ENCODE results near the gene MCRIP2. TPM values are rescaled to one million over a fixed set of nuclear protein-coding genes. Genes with fewer than 3 reads are reported as not detected.

The MCRIP2 gene
- total and polyA plus RNA-seq, 2 experiments from 2014 or later = 64.3 to 67.7 TPM

DNA sequence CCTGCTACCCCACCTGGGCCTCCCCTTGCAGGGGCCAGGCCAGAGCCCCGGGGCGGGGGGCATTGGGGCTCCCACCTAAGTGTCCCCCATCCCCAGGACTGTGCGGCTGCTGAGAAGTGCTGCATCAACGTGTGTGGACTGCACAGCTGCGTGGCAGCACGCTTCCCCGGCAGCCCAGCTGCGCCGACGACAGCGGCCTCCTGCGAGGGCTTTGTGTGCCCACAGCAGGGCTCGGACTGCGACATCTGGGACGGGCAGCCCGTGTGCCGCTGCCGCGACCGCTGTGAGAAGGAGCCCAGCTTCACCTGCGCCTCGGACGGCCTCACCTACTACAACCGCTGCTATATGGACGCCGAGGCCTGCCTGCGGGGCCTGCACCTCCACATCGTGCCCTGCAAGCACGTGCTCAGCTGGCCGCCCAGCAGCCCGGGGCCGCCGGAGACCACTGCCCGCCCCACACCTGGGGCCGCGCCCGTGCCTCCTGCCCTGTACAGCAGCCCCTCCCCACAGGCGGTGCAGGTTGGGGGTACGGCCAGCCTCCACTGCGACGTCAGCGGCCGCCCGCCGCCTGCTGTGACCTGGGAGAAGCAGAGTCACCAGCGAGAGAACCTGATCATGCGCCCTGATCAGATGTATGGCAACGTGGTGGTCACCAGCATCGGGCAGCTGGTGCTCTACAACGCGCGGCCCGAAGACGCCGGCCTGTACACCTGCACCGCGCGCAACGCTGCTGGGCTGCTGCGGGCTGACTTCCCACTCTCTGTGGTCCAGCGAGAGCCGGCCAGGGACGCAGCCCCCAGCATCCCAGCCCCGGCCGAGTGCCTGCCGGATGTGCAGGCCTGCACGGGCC, 8.9 kb upstream of the MCRIP2 start:
- Histone ChIP-seq H3K36me3 (ENCODE audit: insufficient read depth) (no peaks in the 10 kb centered on the region), H4K20me1 (replicated peaks; ENCODE audit: insufficient read depth) (no peaks in the 10 kb centered on the region), H3K27me3 (ENCODE audit: insufficient read depth) (no peaks in the 10 kb centered on the region), H3K4me2 (no peak overlapping the region), H2AFZ (no peak overlapping the region), H3K27ac (ENCODE audit: low read depth) (no peak overlapping the region), H3K9me2 (ENCODE audit: insufficient read depth) (no peaks in the 10 kb centered on the region), H3K4me3 (no peak overlapping the region), H3F3A (replicated peaks; ENCODE audit: low read depth) (0 out of 2 replicates have a peak, but pooled peaks cover 3% of the 10 kb centered on the region), H3K79me2 (replicated peaks; ENCODE audit: insufficient read depth) (no peaks in the 10 kb centered on the region; the same call in 1 of the 2 replicates), H3K4me1 (ENCODE audit: insufficient read depth) (peaks cover 18% of the 10 kb centered on the region)
- no peak for ATAC-seq
- DNase-seq (ENCODE audit: low spot score) = no peak
- peaks cover 4% of the 10 kb centered on the region; the same call in 2 of the 3 replicates for H3K9me3 Mint-ChIP-seq
- H3K4me1 Mint-ChIP-seq = peaks cover 17% of the 10 kb centered on the region
- no peak overlapping the region for H3K4me3 Mint-ChIP-seq
- no peak overlapping the region for H3K27ac Mint-ChIP-seq
- no peak for TF ChIP-seq CREB1 (CRISPR knock-in tag; IDR thresholded peaks at IDR 0.05; ENCODE audit: low read depth)
- peaks cover 17% of the 10 kb centered on the region for H3K27me3 Mint-ChIP-seq (ENCODE audit: insufficient read depth, low read depth, poor library complexity)
- no peaks in the 10 kb centered on the region for H3K36me3 Mint-ChIP-seq (ENCODE audit: low read depth)

- H3F3A ChIP-seq (replicated peaks; ENCODE audit: low read depth) = 0 out of 2 replicates have a peak, but pooled peaks cover 3% of the 10 kb centered on the region
- no peaks in the 10 kb centered on the region for H3K36me3 ChIP-seq (ENCODE audit: insufficient read depth)
- no peaks in the 10 kb centered on the region; the same call in 1 of the 2 replicates for H3K79me2 ChIP-seq (replicated peaks; ENCODE audit: insufficient read depth)
- peaks cover 23% of the 10 kb centered on the region for H3K27me3 Mint-ChIP-seq (ENCODE audit: insufficient read depth, low read depth, poor library complexity)
- no peak overlapping the region for H3K4me2 ChIP-seq
- H3K9me3 Mint-ChIP-seq = peaks cover 4% of the 10 kb centered on the region; the same call in 2 of the 3 replicates
- no peaks in the 10 kb centered on the region for H3K36me3 Mint-ChIP-seq (ENCODE audit: low read depth)
- no peak overlapping the region for H2AFZ ChIP-seq
- H3K4me1 Mint-ChIP-seq = peaks cover 23% of the 10 kb centered on the region
- no peaks in the 10 kb centered on the region for H3K9me2 ChIP-seq (ENCODE audit: insufficient read depth)
- H3K4me1 ChIP-seq (ENCODE audit: insufficient read depth) = peaks cover 24% of the 10 kb centered on the region
- DNase-seq (ENCODE audit: low spot score) (no peak), ATAC-seq (no peak)
- H3K27ac Mint-ChIP-seq = no peak overlapping the region
- H3K27ac ChIP-seq (ENCODE audit: low read depth) = no peak overlapping the region
- H3K27me3 ChIP-seq (ENCODE audit: insufficient read depth) = no peaks in the 10 kb centered on the region
- no peak overlapping the region for H3K4me3 Mint-ChIP-seq
- H4K20me1 ChIP-seq (replicated peaks; ENCODE audit: insufficient read depth) = no peaks in the 10 kb centered on the region
- no peak overlapping the region for H3K4me3 ChIP-seq
- TF ChIP-seq STAT1 (IDR thresholded peaks at IDR 0.05; ENCODE audit: unreplicated experiment) (no peak), REST (IDR thresholded peaks at IDR 0.05; ENCODE audit: unreplicated experiment) (no peak), EZH2phosphoT487 (IDR thresholded peaks at IDR 0.05; ENCODE audit: unreplicated experiment) (no peak), NANOG (IDR thresholded peaks at IDR 0.05; ENCODE audit: borderline replicate concordance) (no peak), POLR2AphosphoS5 (IDR thresholded peaks at IDR 0.05; ENCODE audit: low read depth) (no peak), ZNF331 (CRISPR knock-in tag; IDR thresholded peaks at IDR 0.05; ENCODE audit: low read depth) (no peak), CTCF (conservative IDR thresholded peaks at IDR 0.05; ENCODE audit: low read depth in 2 of 2) (no peak), CREB1 (CRISPR knock-in tag; IDR thresholded peaks at IDR 0.05; ENCODE audit: low read depth) (no peak), JUNB (IDR thresholded peaks at IDR 0.05; ENCODE audit: unreplicated experiment) (no peak), ZNF114 (CRISPR knock-in tag; IDR thresholded peaks at IDR 0.05) (no peak)
- TF ChIP-seq, protein P1, sequence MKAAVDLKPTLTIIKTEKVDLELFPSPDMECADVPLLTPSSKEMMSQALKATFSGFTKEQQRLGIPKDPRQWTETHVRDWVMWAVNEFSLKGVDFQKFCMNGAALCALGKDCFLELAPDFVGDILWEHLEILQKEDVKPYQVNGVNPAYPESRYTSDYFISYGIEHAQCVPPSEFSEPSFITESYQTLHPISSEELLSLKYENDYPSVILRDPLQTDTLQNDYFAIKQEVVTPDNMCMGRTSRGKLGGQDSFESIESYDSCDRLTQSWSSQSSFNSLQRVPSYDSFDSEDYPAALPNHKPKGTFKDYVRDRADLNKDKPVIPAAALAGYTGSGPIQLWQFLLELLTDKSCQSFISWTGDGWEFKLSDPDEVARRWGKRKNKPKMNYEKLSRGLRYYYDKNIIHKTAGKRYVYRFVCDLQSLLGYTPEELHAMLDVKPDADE (IDR thresholded peaks at IDR 0.05) = no peak
Observed at GRCh38 chr16:633336-634050, 8.1 kb upstream of the MCRIP2 start.

Measured in GM23338 (cell line).